HepG2 (cell line): ENCODE data around the gene ZNF446. TPM values are rescaled to one million over a fixed set of nuclear protein-coding genes. Genes with fewer than 3 reads are reported as not detected.
A peak's percentile ranks its signal among the peaks of the same experiment; 100 is the strongest.

ENCODE experiments used
- GATA4 ChIP-seq: sonication (generic); IDR thresholded peaks from 2 replicates; pipeline ENCODE4 v1.6.1; 2016; ENCODE audit warnings: antibody characterized with exemption, low read depth, borderline replicate concordance
- GLI4 ChIP-seq: sonication (generic); formaldehyde crosslinking; IDR thresholded peaks from 2 replicates; pipeline ENCODE4 v1.5.1; 2020; ENCODE audit warnings: missing genetic modification reagents, mild to moderate bottlenecking, moderate library complexity, borderline replicate concordance
- HIC2 ChIP-seq: sonication (generic); formaldehyde crosslinking; IDR thresholded peaks from 2 replicates; pipeline ENCODE4 v1.9.0; 2022; ENCODE audit warnings: low read depth, missing genetic modification reagents
- MAFG ChIP-seq: sonication (generic); formaldehyde crosslinking; IDR thresholded peaks from 2 replicates; pipeline ENCODE4 v1.5.1; 2020; ENCODE audit warnings: mild to moderate bottlenecking, missing genetic modification reagents
- NFE2L1 ChIP-seq: sonication (generic); formaldehyde crosslinking; IDR thresholded peaks from 2 replicates; pipeline ENCODE4 v1.4.0; 2020; ENCODE audit warnings: missing genetic modification reagents, mild to moderate bottlenecking, borderline replicate concordance
- SKI ChIP-seq: fragments of 450-650 bp; IDR thresholded peaks from one replicate; pipeline ENCODE4 v1.6.1; 2018; ENCODE audit warnings: mild to moderate bottlenecking; ENCODE audit not compliant: partially characterized antibody
- SOX13 ChIP-seq, 3 experiments: fragments of 450-650 bp in 1 of 3; sonication (generic) in 1 of 3; formaldehyde crosslinking in 1 of 3; IDR thresholded peaks in 2 of 3; conservative IDR thresholded peaks in 1 of 3; 2 replicates each; pipeline versions ENCODE4 v1.5.0 to v1.6.1; 2016 to 2020; ENCODE audit warnings: antibody characterized with exemption in 1 of 3, mild to moderate bottlenecking in 1 of 3, missing compliant biosample characterization in 1 of 3, missing genetic modification reagents in 1 of 3, moderate library complexity in 1 of 3
- SRSF4 ChIP-seq: fragments of 200-400 bp; formaldehyde crosslinking; IDR thresholded peaks from one replicate; pipeline ENCODE4 v1.6.1; 2018; ENCODE audit warnings: mild to moderate bottlenecking, low read depth, low read length, moderate library complexity; ENCODE audit not compliant: poor library complexity, severe bottlenecking
- ZFP90 ChIP-seq: sonication (generic); formaldehyde crosslinking; IDR thresholded peaks from 2 replicates; pipeline ENCODE4 v1.8.0; 2022; ENCODE audit warnings: missing genetic modification reagents, mild to moderate bottlenecking, inconsistent platforms, borderline replicate concordance
- ZFP91 ChIP-seq: sonication (generic); formaldehyde crosslinking; IDR thresholded peaks from 2 replicates; pipeline ENCODE4 v1.9.0; 2022; ENCODE audit warnings: missing genetic modification reagents, mild to moderate bottlenecking, borderline replicate concordance
- ZNF546 ChIP-seq: sonication (generic); formaldehyde crosslinking; conservative IDR thresholded peaks from 2 replicates; pipeline ENCODE4 v1.8.1; 2023; ENCODE audit warnings: mild to moderate bottlenecking, missing genetic modification reagents
- ZNF577 ChIP-seq: sonication (generic); formaldehyde crosslinking; IDR thresholded peaks from 2 replicates; pipeline ENCODE4 v1.4.0; 2020; ENCODE audit warnings: mild to moderate bottlenecking, low read depth, missing genetic modification reagents, borderline replicate concordance
- ZNF639 ChIP-seq: conservative IDR thresholded peaks from 2 replicates; pipeline ENCODE4 v1.6.1; 2018; ENCODE audit warnings: missing genetic modification reagents
- ZSCAN25 ChIP-seq: sonication (generic); formaldehyde crosslinking; IDR thresholded peaks from 2 replicates; pipeline ENCODE4 v1.8.0; 2022; ENCODE audit warnings: mild to moderate bottlenecking, missing genetic modification reagents
- polyA plus RNA-seq, 8 experiments: library from polyadenylated mRNA; depleted of rRNA in 3 of 8; stranded (reverse) in 7 of 8; unstranded in 1 of 8; fragments of >200 nt; fragmentation: Illumina TruSeq in 4 of 8; extraction: Trizol in 4 of 8; gene quantifications; 2 replicates each; pipeline versions ENCODE4 v1.2.1 to v1.2.3, GENCODE V29; 2011 to 2016; ENCODE audit warnings: low read depth in 4 of 8, missing spikeins in 1 of 8, mixed read lengths in 1 of 8; ENCODE audit not compliant: insufficient read depth in 1 of 8
- total RNA-seq, 5 experiments: library from RNA; depleted of rRNA; stranded (reverse); fragments of >200 nt; fragmentation: Illumina TruSeq; extraction: Trizol; gene quantifications; 2 replicates each; pipeline ENCODE4 v1.2.3, GENCODE V29; 2016; ENCODE audit warnings: low read depth in 1 of 5
- TF ChIP-seq, protein P1 (sequence below): sonication (generic); formaldehyde crosslinking; IDR thresholded peaks from 2 replicates; pipeline ENCODE4 v1.5.0; 2020; ENCODE audit warnings: missing genetic modification reagents

ZNF446 gene
- total and polyA plus RNA-seq, 2 of the 13 experiments (the other 11 are each of a cell fraction or from before 2014, with no cell fraction given): 3.0 to 3.6 TPM

GRCh38 chr19:58513694-58514563, 37.8 kb downstream of the ZNF446 start (continued):
- TF ChIP-seq ZNF639 (CRISPR knock-in tag) (no peak; the same call in 1 of the 2 replicates), HIC2 (CRISPR knock-in tag) (peak; percentile 27; the same call in 1 of the 2 replicates), ZSCAN25 (CRISPR knock-in tag) (0 out of 2 replicates have a peak, but pooled peaks have one; percentile 47), ZNF546 (0 out of 2 replicates have a peak, but pooled peaks have one; percentile 41), SKI (peak; percentile 22), GATA4 (0 out of 2 replicates have a peak, but pooled peaks have one; percentile 29), MAFG (CRISPR knock-in tag) (peak; percentile 33; the same call in 1 of the 2 replicates), SRSF4 (no peak), SOX13 (IDR thresholded peaks at IDR 0.05) (no peak), SOX13 (CRISPR knock-in tag; conservative IDR thresholded peaks at IDR 0.05 in 1 of 2, IDR thresholded peaks at IDR 0.05 in 1 of 2) (peak in 1 of 2 experiments; percentile 50; a peak in 1 of 4 replicates), ZFP90 (CRISPR knock-in tag) (peak; percentile 23; the same call in 1 of the 2 replicates), ZNF577 (CRISPR knock-in tag) (no peak), NFE2L1 (CRISPR knock-in tag) (no peak), GLI4 (CRISPR knock-in tag) (no peak), ZFP91 (CRISPR knock-in tag) (peak; percentile 89)
- TF ChIP-seq, protein P1, sequence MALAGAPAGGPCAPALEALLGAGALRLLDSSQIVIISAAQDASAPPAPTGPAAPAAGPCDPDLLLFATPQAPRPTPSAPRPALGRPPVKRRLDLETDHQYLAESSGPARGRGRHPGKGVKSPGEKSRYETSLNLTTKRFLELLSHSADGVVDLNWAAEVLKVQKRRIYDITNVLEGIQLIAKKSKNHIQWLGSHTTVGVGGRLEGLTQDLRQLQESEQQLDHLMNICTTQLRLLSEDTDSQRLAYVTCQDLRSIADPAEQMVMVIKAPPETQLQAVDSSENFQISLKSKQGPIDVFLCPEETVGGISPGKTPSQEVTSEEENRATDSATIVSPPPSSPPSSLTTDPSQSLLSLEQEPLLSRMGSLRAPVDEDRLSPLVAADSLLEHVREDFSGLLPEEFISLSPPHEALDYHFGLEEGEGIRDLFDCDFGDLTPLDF (CRISPR knock-in tag): peak; percentile 78
